HepG2 (cell line): Measurements from ENCODE around the gene NDUFA13. TPM values are rescaled to one million over a fixed set of nuclear protein-coding genes. Genes with fewer than 3 reads are reported as not detected.

Experiments used
- ATAC-seq: fragments of 200-7000 bp; cut with Tn5 transposase; 3 replicates; pipeline ENCODE4 v1.9.1; 2020; ENCODE audit warnings: mild to moderate bottlenecking, moderate library complexity
- BruUV-seq: library from RNA; stranded (reverse); fragments of 400-500 nt; replicated peaks from 2 replicates; lab custom pipeline; 2021; lab: Mats Ljungman, UMichigan
- CTCF ChIA-PET: fragments of 300-600 bp; formaldehyde crosslinking; extraction: SDS; loops from one replicate; lab custom pipeline; 2021; ENCODE audit warnings: low total read pairs, inconsistent platforms, low intra/inter-chr PET ratio; lab: Yijun Ruan, JAX
- POLR2A ChIA-PET: fragments of 350-600 bp; sonication (Branson Sonifier 250); formaldehyde crosslinking; loops from one replicate; lab custom pipeline; 2020; ENCODE audit warnings: antibody characterized with exemption, inconsistent platforms; lab: Yijun Ruan, JAX
- DNase-seq: peaks from one replicate; pipeline ENCODE4 v3.0.0-alpha.2; 2015; ENCODE audit warnings: low spot score
- FAIRE-seq: peaks from 3 replicates; lab custom pipeline; 2011; peaks lifted over from hg19 to GRCh38; lab: Jason Lieb, UNC
- H2AFZ ChIP-seq: one replicate; pipeline ENCODE4 v1.6.1; 2011; ENCODE audit warnings: low read length, inconsistent platforms
- H3K27ac ChIP-seq: fragments of 300-600 bp; 3 replicates; pipeline ENCODE4 v1.8.0; 2011; ENCODE audit warnings: mixed run types, mild to moderate bottlenecking, mixed read lengths, low read length, inconsistent platforms; ENCODE audit not compliant: insufficient read depth; ENCODE audit errors: extremely low read length
- H3K27me3 ChIP-seq, 2 experiments: fragments of 200-600 bp in 1 of 2; 2 replicates in 1 of 2; 3 replicates in 1 of 2; pipeline versions ENCODE4 v1.6.0 to v1.8.0; 2011; ENCODE audit warnings: low read length in 2 of 2, mild to moderate bottlenecking in 2 of 2, moderate library complexity in 2 of 2, inconsistent platforms in 1 of 2; ENCODE audit not compliant: insufficient read depth in 2 of 2, control insufficient read depth in 1 of 2
- H3K36me3 ChIP-seq, 2 experiments: fragments of 200-600 bp in 1 of 2; replicated peaks in 1 of 2; 2 replicates in 1 of 2; 3 replicates in 1 of 2; pipeline versions ENCODE4 v1.5.1 to v1.8.0; 2011; ENCODE audit warnings: low read length in 2 of 2, inconsistent platforms in 1 of 2; ENCODE audit not compliant: insufficient read depth in 2 of 2, control insufficient read depth in 1 of 2
- H3K4me1 ChIP-seq: 2 replicates; pipeline ENCODE4 v1.5.1; 2012; ENCODE audit warnings: low read length, inconsistent platforms; ENCODE audit not compliant: insufficient read depth
- H3K4me2 ChIP-seq: 2 replicates; pipeline ENCODE4 v1.6.0; 2011; ENCODE audit warnings: low read depth, low read length, inconsistent platforms
- H3K4me3 ChIP-seq, 3 experiments: fragments of 200-600 bp in 1 of 3; sonication (generic), shearing (Covaris generic) in 1 of 3; replicated peaks in 1 of 3; 2 replicates each; pipeline ENCODE4 v1.5.1; 2011 to 2016; ENCODE audit warnings: low read length in 3 of 3, inconsistent platforms in 2 of 3, low read depth in 2 of 3, mild to moderate bottlenecking in 2 of 3, control low read depth in 1 of 3, mixed read lengths in 1 of 3; ENCODE audit not compliant: insufficient read depth in 1 of 3
- H3K79me2 ChIP-seq: one replicate; pipeline ENCODE4 v1.6.1; 2011; ENCODE audit warnings: low read length, inconsistent platforms; ENCODE audit not compliant: insufficient read depth
- H3K9ac ChIP-seq: 2 replicates; pipeline ENCODE4 v1.6.0; 2011; ENCODE audit warnings: mild to moderate bottlenecking, low read depth, low read length, inconsistent platforms; ENCODE audit not compliant: insufficient read depth
- H3K9me3 ChIP-seq: 2 replicates; pipeline ENCODE4 v1.5.1; 2012; ENCODE audit warnings: mild to moderate bottlenecking, low read length
- H4K20me1 ChIP-seq: 2 replicates; pipeline ENCODE4 v1.6.0; 2011; ENCODE audit warnings: inconsistent platforms, mild to moderate bottlenecking, low read length, moderate library complexity; ENCODE audit not compliant: insufficient read depth
- CEBPB ChIP-seq: IDR thresholded peaks from 2 replicates; pipeline ENCODE4 v1.6.1; 2011; ENCODE audit warnings: low read depth, low read length, improper control_type of control experiment, borderline replicate concordance
- MTERF4 ChIP-seq: sonication (generic); formaldehyde crosslinking; IDR thresholded peaks from 2 replicates; pipeline ENCODE4 v1.8.0; 2023; ENCODE audit warnings: mild to moderate bottlenecking, missing genetic modification reagents
- NR2C2 ChIP-seq: sonication (generic); formaldehyde crosslinking; IDR thresholded peaks from 2 replicates; pipeline ENCODE4 v1.4.0; 2020; ENCODE audit warnings: missing genetic modification reagents, mild to moderate bottlenecking, moderate library complexity, borderline replicate concordance
- PATZ1 ChIP-seq: sonication (generic); formaldehyde crosslinking; IDR thresholded peaks from 2 replicates; pipeline ENCODE4 v1.4.0; 2020; ENCODE audit warnings: missing genetic modification reagents
- STAG1 ChIP-seq: sonication (generic); formaldehyde crosslinking; IDR thresholded peaks from 2 replicates; pipeline ENCODE4 v1.4.0; 2020; ENCODE audit warnings: missing genetic modification reagents
- TBP ChIP-seq: sonication (generic); formaldehyde crosslinking; IDR thresholded peaks from 2 replicates; pipeline ENCODE4 v1.5.0; 2020; ENCODE audit warnings: missing genetic modification reagents
- TFAP4 ChIP-seq: sonication (generic); IDR thresholded peaks from 2 replicates; pipeline ENCODE4 v1.6.1; 2016; ENCODE audit warnings: low read depth, borderline replicate concordance
- ZBTB43 ChIP-seq: sonication (generic); formaldehyde crosslinking; conservative IDR thresholded peaks from 2 replicates; pipeline ENCODE4 v1.4.0; 2020; ENCODE audit warnings: missing genetic modification reagents
- ZFP91 ChIP-seq: sonication (generic); formaldehyde crosslinking; IDR thresholded peaks from 2 replicates; pipeline ENCODE4 v1.9.0; 2022; ENCODE audit warnings: missing genetic modification reagents, mild to moderate bottlenecking, borderline replicate concordance
- ZNF280D ChIP-seq: sonication (generic); formaldehyde crosslinking; IDR thresholded peaks from 2 replicates; pipeline ENCODE4 v1.5.1; 2020; ENCODE audit warnings: mild to moderate bottlenecking, missing genetic modification reagents
- ZNF670 ChIP-seq: sonication (generic); formaldehyde crosslinking; IDR thresholded peaks from 2 replicates; pipeline ENCODE4 v1.8.0; 2022; ENCODE audit warnings: mild to moderate bottlenecking, missing genetic modification reagents, borderline replicate concordance
- ZNF747 ChIP-seq: sonication (generic); formaldehyde crosslinking; IDR thresholded peaks from 2 replicates; pipeline ENCODE4 v1.8.1; 2023; ENCODE audit warnings: missing genetic modification reagents, mild to moderate bottlenecking, borderline replicate concordance
- WGBS: methylation state at CpG from one replicate; pipeline ENCODE4 v1.1.6; 2017; ENCODE audit warnings: low lambda C conversion rate; 5-methylcytosine and 5-hydroxymethylcytosine counted together
- in situ Hi-C: cut with HindIII; loops from 2 replicates; pipeline ENCODE4 v1.10.0; 2017; ENCODE audit warnings: low pct_unique_long_range_greater_than_20kb; ENCODE audit not compliant: extremely low pct_ligation_motif_present
- intact Hi-C: fragments of 100-400 bp; cut with micrococcal nuclease; formaldehyde crosslinking; loops from one replicate; pipeline ENCODE4 v1.10.0; 2022; ENCODE audit not compliant: unreplicated experiment
- polyA plus RNA-seq, 8 experiments: library from polyadenylated mRNA; depleted of rRNA in 3 of 8; stranded (reverse) in 7 of 8; unstranded in 1 of 8; fragments of >200 nt; fragmentation: Illumina TruSeq in 4 of 8; extraction: Trizol in 4 of 8; gene quantifications; 2 replicates each; pipeline versions ENCODE4 v1.2.1 to v1.2.3, GENCODE V29; 2011 to 2016; ENCODE audit warnings: low read depth in 4 of 8, missing spikeins in 1 of 8, mixed read lengths in 1 of 8; ENCODE audit not compliant: insufficient read depth in 1 of 8
- total RNA-seq, 5 experiments: library from RNA; depleted of rRNA; stranded (reverse); fragments of >200 nt; fragmentation: Illumina TruSeq; extraction: Trizol; gene quantifications; 2 replicates each; pipeline ENCODE4 v1.2.3, GENCODE V29; 2016; ENCODE audit warnings: low read depth in 1 of 5

Gene NDUFA13
- total and polyA plus RNA-seq, 2 of the 13 experiments (the other 11 are each of a cell fraction or from before 2014, with no cell fraction given) = 337 to 366 TPM

GRCh38 chr19:19562665-19563347 lies 46.8 kb downstream of the NDUFA13 start:
- BruUV-seq = no TSS peak
- CTCF ChIA-PET = interaction anchor here (0.7 kb wide), 1 partner anchor 81 kb away, joined by 3 read pairs; no protein-coding TSS in a partner anchor
- no peaks in the 10 kb centered on the region for H3K9me3 ChIP-seq
- H3K9ac ChIP-seq = no peak overlapping the region
- no peak overlapping the region for H2AFZ ChIP-seq
- POLR2A ChIA-PET = no interaction called here
- no peaks in the 10 kb centered on the region for H4K20me1 ChIP-seq
- WGBS = no CpG with 5 or more reads among the region's 17 CpGs
- in situ Hi-C loops = loop anchor here (25.0 kb wide), 1 partner anchor 999 kb away; the partner anchor contains the start of gene ZNF737
- FAIRE-seq (no peak), ATAC-seq (peak; percentile 72), DNase-seq (no peak)
- H3K27me3 ChIP-seq = peaks cover 4 to 11% of the 10 kb centered on the region in 2 experiments; a peak in 3 of 5 replicates
- no peak overlapping the region for H3K27ac ChIP-seq
- H3K4me3 ChIP-seq = peak overlapping the region in 1 of 3 experiments; percentile 35; a peak in 1 of 6 replicates
- peaks cover 24% of the 10 kb centered on the region for H3K4me1 ChIP-seq
- H3K4me2 ChIP-seq = peak overlapping the region; percentile 55
- intact Hi-C loops = no loop called here
- no peaks in the 10 kb centered on the region for H3K36me3 ChIP-seq
- no peaks in the 10 kb centered on the region for H3K79me2 ChIP-seq
- TF ChIP-seq TFAP4 = 0 out of 2 replicates have a peak, but pooled peaks have one; percentile 12
- no peak for TF ChIP-seq CEBPB
- no peak for TF ChIP-seq ZNF280D (CRISPR knock-in tag)
- TF ChIP-seq NR2C2 (CRISPR knock-in tag) = no peak
- TF ChIP-seq PATZ1 (CRISPR knock-in tag) = peak; percentile 30; the same call in 1 of the 2 replicates
- no peak for TF ChIP-seq ZNF670
- no peak for TF ChIP-seq ZBTB43 (CRISPR knock-in tag)
- TF ChIP-seq ZNF747 (CRISPR knock-in tag) = peak; percentile 20; the same call in 1 of the 2 replicates
- no peak for TF ChIP-seq MTERF4 (CRISPR knock-in tag)
- no peak for TF ChIP-seq TBP (CRISPR knock-in tag)
- peak; percentile 19; the same call in 1 of the 2 replicates for TF ChIP-seq ZFP91 (CRISPR knock-in tag)
- TF ChIP-seq STAG1 (CRISPR knock-in tag) = peak; percentile 47
